ENCODE data around the gene L1CAM. TPM values are rescaled to one million over a fixed set of nuclear protein-coding genes. Genes with fewer than 3 reads are reported as not detected.
A peak's percentile ranks its signal among the peaks of the same experiment; 100 is the strongest.

The L1CAM gene
- total and polyA plus RNA-seq, 7 donors = 2.4 to 30.2 (median 15.5) TPM; not detected in 1

GRCh38 chrX:153829799-153830639, 56.0 kb downstream of the L1CAM start, which contains the start of gene PDZD4:
PDZD4 (minus strand) TSS chrX:153830544; CDS start chrX:153830298, 246 bp downstream.
- 1 to 2% methylated on average over 97 of the region's 97 CpGs for WGBS, 2 donors
- no peaks in the 10 kb centered on the region for H3K36me3 ChIP-seq
- peaks cover 0 to 7% (median 0%) of the 10 kb centered on the region in 3 donors for H3K27me3 ChIP-seq
- no peak for TF ChIP-seq EP300 (IDR thresholded peaks at IDR 0.05)
- no peak for TF ChIP-seq POLR2AphosphoS5 (IDR thresholded peaks at IDR 0.05)
- no peak for TF ChIP-seq POLR2A (IDR thresholded peaks at IDR 0.05)
- no peak for TF ChIP-seq CTCF (IDR thresholded peaks at IDR 0.05)
- peak within 1 kb of the TSS; percentile 34 to 59 (median 52) for H3K4me3 ChIP-seq
- peak within 1 kb of the TSS; percentile 69 to 79 (median 76) for H3K27ac ChIP-seq
- H3K4me1 ChIP-seq = peaks cover 0 to 22% (median 4%) of the 10 kb centered on the region in 4 donors
- DNase-seq = peak; percentile 59
- intact Hi-C loops (cut with DNase I) = loop anchor here (2.0 kb wide), 1 partner anchor 93 kb away; no protein-coding TSS in a partner anchor
- no peaks in the 10 kb centered on the region for H3K9me3 ChIP-seq

- peaks cover 0 to 7% (median 0%) of the 10 kb centered on the region in 3 donors for H3K27me3 ChIP-seq
- peaks cover 0 to 22% (median 4%) of the 10 kb centered on the region in 4 donors for H3K4me1 ChIP-seq
- intact Hi-C loops (cut with DNase I) = loop anchor here (2.0 kb wide), 1 partner anchor 93 kb away; no protein-coding TSS in a partner anchor
- H3K4me3 ChIP-seq = peak overlapping the region; percentile 34 to 59 (median 52)
- no peaks in the 10 kb centered on the region for H3K36me3 ChIP-seq
- TF ChIP-seq POLR2A (IDR thresholded peaks at IDR 0.05) = no peak
- TF ChIP-seq EP300 (IDR thresholded peaks at IDR 0.05) = no peak
- no peak for TF ChIP-seq POLR2AphosphoS5 (IDR thresholded peaks at IDR 0.05)
- no peak for TF ChIP-seq CTCF (IDR thresholded peaks at IDR 0.05)
- H3K9me3 ChIP-seq = no peaks in the 10 kb centered on the region
- 1 to 2% methylated on average over 27 of the region's 27 CpGs for WGBS, 2 donors
- peak; percentile 56 for DNase-seq
- H3K27ac ChIP-seq = peak overlapping the region; percentile 69 to 79 (median 76)
Measured at GRCh38 chrX:153829549-153829798, 56.5 kb downstream of the L1CAM start.

- H3K9me3 ChIP-seq = no peaks in the 10 kb centered on the region
- TF ChIP-seq EP300 (IDR thresholded peaks at IDR 0.05) (no peak), CTCF (IDR thresholded peaks at IDR 0.05) (no peak), POLR2A (IDR thresholded peaks at IDR 0.05) (no peak), POLR2AphosphoS5 (IDR thresholded peaks at IDR 0.05) (no peak)
- peak; percentile 52 for DNase-seq
- WGBS, 2 donors = 8 to 10% methylated on average over 50 of the region's 50 CpGs
- no peaks in the 10 kb centered on the region for H3K36me3 ChIP-seq
- peak overlapping the region; percentile 34 to 59 (median 52) for H3K4me3 ChIP-seq
- H3K27me3 ChIP-seq = peaks cover 0 to 7% (median 0%) of the 10 kb centered on the region in 3 donors
- intact Hi-C loops (cut with DNase I) = loop anchor here (1.0 to 2.0 kb wide), 2 partner anchors 63 to 94 kb away; no protein-coding TSS in a partner anchor
- peak overlapping the region; percentile 69 to 79 (median 76) for H3K27ac ChIP-seq
- peaks cover 0 to 22% (median 4%) of the 10 kb centered on the region in 4 donors for H3K4me1 ChIP-seq
Measured at GRCh38 chrX:153828723-153829548, 57.0 kb downstream of the L1CAM start.

- no peak for TF ChIP-seq POLR2A (IDR thresholded peaks at IDR 0.05)
- no peak for TF ChIP-seq CTCF (IDR thresholded peaks at IDR 0.05)
- TF ChIP-seq EP300 (IDR thresholded peaks at IDR 0.05) = no peak
- H3K36me3 ChIP-seq = no peaks in the 10 kb centered on the region
- peak overlapping the region; percentile 34 to 59 (median 52) for H3K4me3 ChIP-seq
- peaks cover 0 to 7% (median 0%) of the 10 kb centered on the region in 3 donors for H3K27me3 ChIP-seq
- H3K27ac ChIP-seq = peak overlapping the region; percentile 69 to 79 (median 76)
- peaks cover 0 to 22% (median 4%) of the 10 kb centered on the region in 4 donors for H3K4me1 ChIP-seq
- H3K9me3 ChIP-seq = no peaks in the 10 kb centered on the region
- intact Hi-C loops (cut with DNase I) = loop anchor here (1.0 to 2.0 kb wide), 2 partner anchors 62 to 94 kb away; no protein-coding TSS in a partner anchor
- 26 to 40% methylated on average over 17 of the region's 17 CpGs for WGBS, 2 donors
- DNase-seq = peak; percentile 50
Measured at GRCh38 chrX:153828308-153828707, 57.7 kb downstream of the L1CAM start.
